ENCODE data around the gene P2RX7.

P2RX7 gene

GRCh38 chr12:121117226-121117777 lies 15.4 kb upstream of the P2RX7 start:
- H3K27ac ChIP-seq (ENCODE audit: poor library complexity, severe bottlenecking): no peak overlapping the region
- H3K4me1 ChIP-seq (ENCODE audit: insufficient read depth, poor library complexity, severe bottlenecking): no peaks in the 10 kb centered on the region
- H3K36me3 ChIP-seq (ENCODE audit: low read depth): no peaks in the 10 kb centered on the region
- H3K9me3 ChIP-seq (ENCODE audit: severe bottlenecking): no peaks in the 10 kb centered on the region
- ATAC-seq (ENCODE audit: low read depth): no peak
- no peak overlapping the region for H3K4me3 ChIP-seq (ENCODE audit: severe bottlenecking)
- TF ChIP-seq CTCF (IDR thresholded peaks at IDR 0.05; ENCODE audit: poor library complexity, severe bottlenecking): no peak
- no peak for DNase-seq (ENCODE audit: low spot score)
- H3K27me3 ChIP-seq (ENCODE audit: insufficient read depth, poor library complexity, severe bottlenecking): no peaks in the 10 kb centered on the region

- no peak for TF ChIP-seq CTCF (IDR thresholded peaks at IDR 0.05; ENCODE audit: poor library complexity, severe bottlenecking)
- H3K4me3 ChIP-seq (ENCODE audit: severe bottlenecking): no peak overlapping the region
- H3K36me3 ChIP-seq (ENCODE audit: low read depth): no peaks in the 10 kb centered on the region
- H3K4me1 ChIP-seq (ENCODE audit: insufficient read depth, poor library complexity, severe bottlenecking): peaks cover 3% of the 10 kb centered on the region
- H3K27ac ChIP-seq (ENCODE audit: poor library complexity, severe bottlenecking): no peak overlapping the region
- no peaks in the 10 kb centered on the region for H3K27me3 ChIP-seq (ENCODE audit: insufficient read depth, poor library complexity, severe bottlenecking)
- no peak for DNase-seq (ENCODE audit: low spot score)
- no peaks in the 10 kb centered on the region for H3K9me3 ChIP-seq (ENCODE audit: severe bottlenecking)
- no peak for ATAC-seq (ENCODE audit: low read depth)
Observed at GRCh38 chr12:121120323-121120722, 12.4 kb upstream of the P2RX7 start.

GRCh38 chr12:121120989-121121755 lies 11.5 kb upstream of the P2RX7 start:
- DNase-seq (ENCODE audit: low spot score) (no peak), ATAC-seq (ENCODE audit: low read depth) (no peak)
- Histone ChIP-seq H3K9me3 (ENCODE audit: severe bottlenecking) (no peaks in the 10 kb centered on the region), H3K36me3 (ENCODE audit: low read depth) (no peaks in the 10 kb centered on the region), H3K4me1 (ENCODE audit: insufficient read depth, poor library complexity, severe bottlenecking) (peaks cover 3% of the 10 kb centered on the region), H3K27ac (ENCODE audit: poor library complexity, severe bottlenecking) (no peak overlapping the region), H3K4me3 (ENCODE audit: severe bottlenecking) (no peak overlapping the region), H3K27me3 (ENCODE audit: insufficient read depth, poor library complexity, severe bottlenecking) (no peaks in the 10 kb centered on the region)
- no peak for TF ChIP-seq CTCF (IDR thresholded peaks at IDR 0.05; ENCODE audit: poor library complexity, severe bottlenecking)

GRCh38 chr12:121121805-121122204 lies 10.9 kb upstream of the P2RX7 start:
- Histone ChIP-seq H3K27me3 (ENCODE audit: insufficient read depth, poor library complexity, severe bottlenecking) (no peaks in the 10 kb centered on the region), H3K4me3 (ENCODE audit: severe bottlenecking) (no peak overlapping the region), H3K36me3 (ENCODE audit: low read depth) (no peaks in the 10 kb centered on the region), H3K9me3 (ENCODE audit: severe bottlenecking) (no peaks in the 10 kb centered on the region), H3K27ac (ENCODE audit: poor library complexity, severe bottlenecking) (no peak overlapping the region), H3K4me1 (ENCODE audit: insufficient read depth, poor library complexity, severe bottlenecking) (peaks cover 3% of the 10 kb centered on the region)
- TF ChIP-seq CTCF (IDR thresholded peaks at IDR 0.05; ENCODE audit: poor library complexity, severe bottlenecking): no peak
- ATAC-seq (ENCODE audit: low read depth): no peak
- no peak for DNase-seq (ENCODE audit: low spot score)

GRCh38 chr12:121123488-121123887 lies 9.2 kb upstream of the P2RX7 start:
- Histone ChIP-seq H3K9me3 (ENCODE audit: severe bottlenecking) (no peaks in the 10 kb centered on the region), H3K4me3 (ENCODE audit: severe bottlenecking) (no peak overlapping the region), H3K4me1 (ENCODE audit: insufficient read depth, poor library complexity, severe bottlenecking) (peaks cover 3% of the 10 kb centered on the region), H3K27me3 (ENCODE audit: insufficient read depth, poor library complexity, severe bottlenecking) (no peaks in the 10 kb centered on the region), H3K27ac (ENCODE audit: poor library complexity, severe bottlenecking) (no peak overlapping the region), H3K36me3 (ENCODE audit: low read depth) (no peaks in the 10 kb centered on the region)
- DNase-seq (ENCODE audit: low spot score): no peak
- no peak for TF ChIP-seq CTCF (IDR thresholded peaks at IDR 0.05; ENCODE audit: poor library complexity, severe bottlenecking)
- ATAC-seq (ENCODE audit: low read depth): no peak

Data from RWPE2 (cell line).